Neural cell (in vitro differentiated cells): ENCODE data around the gene CDC45. TPM values are rescaled to one million over a fixed set of nuclear protein-coding genes. Genes with fewer than 3 reads are reported as not detected.

Source experiments
- H2AFZ ChIP-seq: fragments of 200-600, 300-800 bp; sonication (generic), shearing (Covaris generic); 2 replicates; pipeline ENCODE4 v1.6.0; 2014; ENCODE audit warnings: low read depth, mild to moderate bottlenecking, antibody characterized with exemption, low read length, moderate library complexity
- H3F3A ChIP-seq: fragments of 200-600 bp; shearing (Covaris generic); 2 replicates; pipeline ENCODE4 v1.6.1; 2016; ENCODE audit warnings: mild to moderate bottlenecking, moderate library complexity, mixed read lengths, antibody characterized with exemption, low read length; ENCODE audit not compliant: insufficient read depth, poor library complexity, severe bottlenecking
- H3K27ac ChIP-seq: fragments of 200-600, 300-800 bp; sonication (generic), shearing (Covaris generic); 2 replicates; pipeline ENCODE4 v1.5.1; 2014; ENCODE audit warnings: mild to moderate bottlenecking, low read length, moderate library complexity
- H3K27me3 ChIP-seq: fragments of 300-800, 200-600 bp; sonication (generic), shearing (Covaris generic); 2 replicates; pipeline ENCODE4 v1.6.0; 2014; ENCODE audit warnings: mild to moderate bottlenecking, low read depth, low read length, moderate library complexity; ENCODE audit not compliant: insufficient read depth
- H3K36me3 ChIP-seq: fragments of 300-800, 200-600 bp; sonication (generic), shearing (Covaris generic); 2 replicates; pipeline ENCODE4 v1.5.1; 2014; ENCODE audit warnings: mild to moderate bottlenecking, antibody characterized with exemption, low read length, moderate library complexity; ENCODE audit not compliant: insufficient read depth
- H3K4me2 ChIP-seq: fragments of 300-800, 200-600 bp; sonication (generic), shearing (Covaris generic); 2 replicates; pipeline ENCODE4 v1.6.0; 2014; ENCODE audit warnings: mild to moderate bottlenecking, low read length
- H3K4me3 ChIP-seq: fragments of 300-800, 200-600 bp; sonication (generic), shearing (Covaris generic); 2 replicates; pipeline ENCODE4 v1.5.1; 2014; ENCODE audit warnings: mild to moderate bottlenecking, low read length, moderate library complexity
- H3K79me2 ChIP-seq: fragments of 200-600 bp; shearing (Covaris generic); replicated peaks from 2 replicates; pipeline ENCODE4 v1.6.0; 2014; ENCODE audit warnings: mild to moderate bottlenecking, low read length, moderate library complexity; ENCODE audit not compliant: insufficient read depth
- H3K9ac ChIP-seq: fragments of 300-800, 200-600 bp; sonication (generic), shearing (Covaris generic); 2 replicates; pipeline ENCODE4 v1.6.1; 2016; ENCODE audit warnings: mild to moderate bottlenecking, low read length, mixed read lengths
- H3K9me2 ChIP-seq: fragments of 200-600 bp; shearing (Covaris generic); 2 replicates; pipeline ENCODE4 v1.6.1; 2016; ENCODE audit warnings: mild to moderate bottlenecking, low read length, mixed read lengths; ENCODE audit not compliant: insufficient read depth
- H3K9me3 ChIP-seq: fragments of 200-600, 300-800 bp; sonication (generic), shearing (Covaris generic); 2 replicates; pipeline ENCODE4 v1.6.1; 2016; ENCODE audit warnings: mild to moderate bottlenecking, mixed run types, low read length, moderate library complexity, mixed read lengths
- H4K20me1 ChIP-seq: fragments of 200-600 bp; shearing (Covaris generic); 2 replicates; pipeline ENCODE4 v1.6.1; 2016; ENCODE audit warnings: mild to moderate bottlenecking, mixed run types; ENCODE audit not compliant: insufficient read depth
- EP300 ChIP-seq: fragments of 450-650 bp; conservative IDR thresholded peaks from 2 replicates; pipeline ENCODE4 v1.6.1; 2014; ENCODE audit warnings: antibody characterized with exemption, mild to moderate bottlenecking, moderate library complexity; ENCODE audit not compliant: poor library complexity, severe bottlenecking
- EZH2 ChIP-seq: fragments of 200-600, 300-800 bp; shearing (Covaris generic), sonication (generic); IDR thresholded peaks from 2 replicates; pipeline ENCODE4 v1.6.1; 2014; ENCODE audit warnings: antibody characterized with exemption, low read length, borderline replicate concordance, mild to moderate bottlenecking; ENCODE audit not compliant: insufficient read depth, poor library complexity, severe bottlenecking
- MXI1 ChIP-seq: fragments of 450-650 bp; conservative IDR thresholded peaks from 2 replicates; pipeline ENCODE4 v1.6.1; 2014; ENCODE audit warnings: antibody characterized with exemption, mild to moderate bottlenecking; ENCODE audit not compliant: poor library complexity, severe bottlenecking
- POLR2AphosphoS5 ChIP-seq: IDR thresholded peaks from 2 replicates; pipeline ENCODE4 v1.6.1; 2012
- RAD21 ChIP-seq: fragments of 450-650 bp; conservative IDR thresholded peaks from 2 replicates; pipeline ENCODE4 v1.6.1; 2014; ENCODE audit warnings: antibody characterized with exemption, mild to moderate bottlenecking, moderate library complexity
- SMC3 ChIP-seq: fragments of 450-650 bp; conservative IDR thresholded peaks from 2 replicates; pipeline ENCODE4 v1.6.1; 2014; ENCODE audit warnings: antibody characterized with exemption, mild to moderate bottlenecking, moderate library complexity; ENCODE audit not compliant: poor library complexity
- TAF1 ChIP-seq: IDR thresholded peaks from 2 replicates; pipeline ENCODE4 v1.6.1; 2012; ENCODE audit warnings: low read depth
- polyA plus RNA-seq: library from polyadenylated mRNA; depleted of rRNA; stranded (reverse); fragments of >200 nt; gene quantifications from 2 replicates; pipeline ENCODE4 v1.2.3, GENCODE V29; 2014
- TF ChIP-seq, protein P1 (sequence below): IDR thresholded peaks from 2 replicates; pipeline ENCODE4 v1.6.1; 2012; ENCODE audit warnings: borderline replicate concordance
- TF ChIP-seq, protein P2 (sequence below): fragments of 450-650 bp; IDR thresholded peaks from 2 replicates; pipeline ENCODE4 v1.5.1; 2014; ENCODE audit warnings: antibody characterized with exemption, mild to moderate bottlenecking, moderate library complexity; ENCODE audit not compliant: poor library complexity, severe bottlenecking

Gene CDC45
- polyA plus RNA-seq, 1 donor from 2014 or later = 3.2 TPM

DNA sequence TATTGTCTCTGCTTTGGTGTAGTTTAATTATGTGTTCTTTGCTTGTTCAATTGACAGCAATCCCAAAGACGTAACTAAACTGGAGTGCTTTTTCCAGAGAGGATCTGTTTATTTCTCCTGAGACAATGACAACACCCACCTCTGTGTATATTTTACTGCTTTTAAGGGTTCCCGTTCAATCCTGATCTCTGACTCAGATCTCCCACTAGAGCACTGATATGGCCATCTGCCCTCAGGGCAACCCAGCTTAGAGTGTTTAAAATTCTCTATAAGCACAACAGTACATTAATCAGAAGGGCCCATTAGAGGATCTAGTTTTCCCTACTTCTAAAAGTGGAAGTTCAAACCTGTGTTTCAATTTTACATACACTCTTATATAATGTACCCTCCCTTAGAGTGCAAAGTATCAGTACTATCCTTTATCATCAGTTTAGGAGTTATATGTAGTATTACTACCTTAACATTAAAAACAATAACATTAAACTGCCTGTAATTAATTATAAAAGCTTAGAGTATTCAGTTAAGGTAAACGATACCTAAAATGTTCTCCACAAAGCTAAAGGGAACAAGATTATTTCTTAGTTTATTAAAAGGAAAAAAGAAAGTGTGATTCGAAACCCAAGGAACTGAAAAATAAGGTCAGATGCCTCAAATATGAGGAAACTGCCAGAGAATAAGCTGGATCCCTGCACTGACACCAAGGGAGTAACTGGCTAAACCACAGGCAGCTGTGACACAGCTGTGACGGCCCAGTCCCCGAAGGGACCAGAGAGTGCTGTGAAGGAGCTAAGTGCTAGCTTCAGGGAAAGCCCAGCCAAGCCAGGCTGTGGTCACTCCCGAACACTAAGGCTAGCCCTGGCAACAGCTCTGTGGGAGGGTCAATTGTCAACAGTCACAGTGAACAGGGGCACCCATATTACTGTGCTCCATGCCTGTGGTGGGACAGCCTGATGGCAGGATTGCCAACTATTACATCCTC lies 15.9 kb upstream of the CDC45 start:
- Histone ChIP-seq H3K9ac (no peak overlapping the region), H3K79me2 (no peaks in the 10 kb centered on the region), H3K4me2 (no peak overlapping the region), H4K20me1 (no peaks in the 10 kb centered on the region), H3K36me3 (no peaks in the 10 kb centered on the region), H3K27me3 (no peaks in the 10 kb centered on the region), H2AFZ (no peak overlapping the region), H3F3A (no peaks in the 10 kb centered on the region), H3K4me3 (no peak overlapping the region), H3K9me3 (no peaks in the 10 kb centered on the region), H3K27ac (no peak overlapping the region), H3K9me2 (no peaks in the 10 kb centered on the region)
- TF ChIP-seq, protein P1, sequence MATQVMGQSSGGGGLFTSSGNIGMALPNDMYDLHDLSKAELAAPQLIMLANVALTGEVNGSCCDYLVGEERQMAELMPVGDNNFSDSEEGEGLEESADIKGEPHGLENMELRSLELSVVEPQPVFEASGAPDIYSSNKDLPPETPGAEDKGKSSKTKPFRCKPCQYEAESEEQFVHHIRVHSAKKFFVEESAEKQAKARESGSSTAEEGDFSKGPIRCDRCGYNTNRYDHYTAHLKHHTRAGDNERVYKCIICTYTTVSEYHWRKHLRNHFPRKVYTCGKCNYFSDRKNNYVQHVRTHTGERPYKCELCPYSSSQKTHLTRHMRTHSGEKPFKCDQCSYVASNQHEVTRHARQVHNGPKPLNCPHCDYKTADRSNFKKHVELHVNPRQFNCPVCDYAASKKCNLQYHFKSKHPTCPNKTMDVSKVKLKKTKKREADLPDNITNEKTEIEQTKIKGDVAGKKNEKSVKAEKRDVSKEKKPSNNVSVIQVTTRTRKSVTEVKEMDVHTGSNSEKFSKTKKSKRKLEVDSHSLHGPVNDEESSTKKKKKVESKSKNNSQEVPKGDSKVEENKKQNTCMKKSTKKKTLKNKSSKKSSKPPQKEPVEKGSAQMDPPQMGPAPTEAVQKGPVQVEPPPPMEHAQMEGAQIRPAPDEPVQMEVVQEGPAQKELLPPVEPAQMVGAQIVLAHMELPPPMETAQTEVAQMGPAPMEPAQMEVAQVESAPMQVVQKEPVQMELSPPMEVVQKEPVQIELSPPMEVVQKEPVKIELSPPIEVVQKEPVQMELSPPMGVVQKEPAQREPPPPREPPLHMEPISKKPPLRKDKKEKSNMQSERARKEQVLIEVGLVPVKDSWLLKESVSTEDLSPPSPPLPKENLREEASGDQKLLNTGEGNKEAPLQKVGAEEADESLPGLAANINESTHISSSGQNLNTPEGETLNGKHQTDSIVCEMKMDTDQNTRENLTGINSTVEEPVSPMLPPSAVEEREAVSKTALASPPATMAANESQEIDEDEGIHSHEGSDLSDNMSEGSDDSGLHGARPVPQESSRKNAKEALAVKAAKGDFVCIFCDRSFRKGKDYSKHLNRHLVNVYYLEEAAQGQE = no peak
- TF ChIP-seq, protein P2, sequence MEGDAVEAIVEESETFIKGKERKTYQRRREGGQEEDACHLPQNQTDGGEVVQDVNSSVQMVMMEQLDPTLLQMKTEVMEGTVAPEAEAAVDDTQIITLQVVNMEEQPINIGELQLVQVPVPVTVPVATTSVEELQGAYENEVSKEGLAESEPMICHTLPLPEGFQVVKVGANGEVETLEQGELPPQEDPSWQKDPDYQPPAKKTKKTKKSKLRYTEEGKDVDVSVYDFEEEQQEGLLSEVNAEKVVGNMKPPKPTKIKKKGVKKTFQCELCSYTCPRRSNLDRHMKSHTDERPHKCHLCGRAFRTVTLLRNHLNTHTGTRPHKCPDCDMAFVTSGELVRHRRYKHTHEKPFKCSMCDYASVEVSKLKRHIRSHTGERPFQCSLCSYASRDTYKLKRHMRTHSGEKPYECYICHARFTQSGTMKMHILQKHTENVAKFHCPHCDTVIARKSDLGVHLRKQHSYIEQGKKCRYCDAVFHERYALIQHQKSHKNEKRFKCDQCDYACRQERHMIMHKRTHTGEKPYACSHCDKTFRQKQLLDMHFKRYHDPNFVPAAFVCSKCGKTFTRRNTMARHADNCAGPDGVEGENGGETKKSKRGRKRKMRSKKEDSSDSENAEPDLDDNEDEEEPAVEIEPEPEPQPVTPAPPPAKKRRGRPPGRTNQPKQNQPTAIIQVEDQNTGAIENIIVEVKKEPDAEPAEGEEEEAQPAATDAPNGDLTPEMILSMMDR = no peak
- TF ChIP-seq RAD21 (no peak), MXI1 (no peak), POLR2AphosphoS5 (no peak), EZH2 (no peak), TAF1 (no peak), EP300 (no peak), SMC3 (no peak)

DNA sequence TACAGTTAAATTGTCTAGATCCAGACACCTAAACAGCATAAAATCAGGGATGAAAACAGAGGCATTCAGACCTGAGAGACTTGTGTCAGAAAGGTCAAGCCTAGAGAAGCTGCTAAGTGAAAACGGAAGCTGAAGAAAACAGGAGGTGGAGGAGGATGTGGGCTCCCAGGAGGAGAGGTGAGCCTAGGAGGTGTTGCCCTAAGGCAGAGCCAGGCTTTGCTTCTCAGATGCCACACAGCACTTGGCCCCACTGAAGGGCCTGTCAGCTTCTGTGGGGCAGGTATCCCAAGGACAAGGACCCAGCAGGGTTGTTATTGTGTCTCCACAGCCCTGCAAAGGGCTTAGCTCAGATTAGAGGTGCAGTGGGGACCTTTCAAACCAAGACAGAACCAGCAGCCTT lies 15.2 kb upstream of the CDC45 start:
- Histone ChIP-seq H3K4me2 (no peak overlapping the region), H3K27me3 (no peaks in the 10 kb centered on the region), H3K27ac (no peak overlapping the region), H3F3A (no peaks in the 10 kb centered on the region), H4K20me1 (no peaks in the 10 kb centered on the region), H3K4me3 (no peak overlapping the region), H2AFZ (no peak overlapping the region), H3K79me2 (no peaks in the 10 kb centered on the region), H3K9ac (no peak overlapping the region), H3K36me3 (no peaks in the 10 kb centered on the region), H3K9me2 (no peaks in the 10 kb centered on the region), H3K9me3 (no peaks in the 10 kb centered on the region)
- TF ChIP-seq SMC3 = no peak
- TF ChIP-seq, protein P1 = no peak
- TF ChIP-seq EP300 = no peak
- TF ChIP-seq TAF1 = no peak
- TF ChIP-seq POLR2AphosphoS5 = no peak
- TF ChIP-seq, protein P2 = no peak
- TF ChIP-seq EZH2 = no peak
- TF ChIP-seq RAD21 = no peak
- no peak for TF ChIP-seq MXI1
